ENCODE results near the gene FAM131A.
A peak's percentile ranks its signal among the peaks of the same experiment; 100 is the strongest.

The FAM131A gene

DNA sequence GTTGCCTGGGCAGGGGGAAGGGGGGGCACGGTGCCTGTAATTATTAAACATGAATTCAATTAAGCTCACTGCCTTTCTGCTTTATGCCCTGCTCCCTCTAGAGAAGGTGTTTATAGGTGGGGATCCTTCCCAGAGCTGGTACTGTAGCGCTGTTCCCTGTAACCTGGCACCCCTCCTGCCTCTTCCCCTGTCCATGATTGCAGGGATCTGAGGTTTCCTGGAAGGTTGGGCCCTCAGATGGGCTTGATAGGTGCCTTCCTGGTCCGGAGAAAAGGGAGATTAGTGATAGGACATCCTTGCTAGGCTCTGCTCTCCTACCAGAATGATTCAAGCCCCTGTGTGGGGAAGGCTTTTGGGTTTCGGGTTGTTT, 2.1 kb upstream of the FAM131A start:
- peak overlapping the region; percentile 73 for H3K27ac ChIP-seq (ENCODE audit: extremely low read depth, low read depth, low read length)
- CTCF ChIA-PET = no interaction called here

DNA sequence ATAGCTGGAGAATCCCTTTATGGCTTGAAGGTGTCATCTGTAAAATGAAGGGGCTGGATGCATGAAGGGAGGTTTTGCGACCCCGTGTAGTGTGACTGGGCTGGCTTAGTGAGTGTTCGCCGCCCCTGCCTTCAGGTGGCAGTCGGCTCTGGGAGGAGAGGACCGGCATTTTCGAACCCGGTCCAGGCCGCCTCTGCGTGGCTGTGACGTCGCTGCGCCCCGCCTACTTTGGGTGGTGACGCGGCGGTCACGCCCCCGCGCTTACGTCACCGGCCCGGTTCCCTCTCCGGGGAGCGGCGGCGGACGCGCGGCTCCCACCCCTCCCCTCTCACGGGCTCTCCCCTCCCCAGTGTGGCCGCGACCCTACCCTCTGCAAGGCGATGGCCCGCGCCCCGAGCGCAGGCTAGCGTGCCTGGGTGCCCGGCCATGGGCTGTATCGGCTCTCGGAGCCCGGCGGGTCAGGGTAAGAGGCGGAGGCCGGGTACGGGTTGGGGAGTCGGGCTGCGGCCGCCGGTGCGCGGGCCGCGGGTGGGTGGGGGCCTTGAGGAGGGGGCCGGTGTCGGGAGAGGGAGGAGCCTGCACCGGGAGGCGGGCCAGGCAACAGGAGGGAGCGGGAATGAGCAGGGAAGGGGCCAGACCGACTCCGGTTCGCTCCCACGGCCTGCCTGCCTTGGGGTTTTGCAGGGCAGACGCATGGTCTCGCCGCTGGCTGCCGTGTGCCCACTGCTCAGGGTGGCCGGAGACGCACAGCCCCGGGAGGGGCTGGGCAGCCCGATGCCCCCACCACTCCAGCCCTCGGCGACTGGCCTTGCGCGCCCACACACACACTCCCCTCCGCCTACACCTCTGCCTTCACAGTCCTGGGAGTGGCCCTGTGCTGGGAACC, 1.5 kb upstream of the FAM131A start:
- no peaks in the 10 kb centered on the region for H3K9me3 ChIP-seq (ENCODE audit: control insufficient read depth, insufficient read depth, low read depth, low read length)
- peaks cover under 1 to 57% of the 10 kb centered on the region in 2 experiments for H3K36me3 ChIP-seq (ENCODE audit: control insufficient read depth in 2 of 2, insufficient read depth in 1 of 2, low read length in 2 of 2)
- H3K4me1 ChIP-seq (ENCODE audit: control insufficient read depth, insufficient read depth, low read length) = no peaks in the 10 kb centered on the region
- peak overlapping the region; percentile 86 for H3K4me3 ChIP-seq (ENCODE audit: low read depth, low read length)
- peak overlapping the region; percentile 73 for H3K27ac ChIP-seq (ENCODE audit: extremely low read depth, low read depth, low read length)
- ChIA-PET POLR2A (interaction anchor here (0.8 to 1.2 kb wide), 2 partner anchors 16 to 20 kb away, joined by 3 to 5 read pairs; no protein-coding TSS in a partner anchor), CTCF (interaction anchor here (2.2 kb wide), 1 partner anchor 36 kb away, joined by 6 read pairs; no protein-coding TSS in a partner anchor)
- TF ChIP-seq ZNF510 (tag by site-specific recombination; IDR thresholded peaks at IDR 0.05; ENCODE audit: insufficient replicate concordance) (no peak), GLIS1 (tag by site-specific recombination; IDR thresholded peaks at IDR 0.05) (peak; percentile 30; the same call in 1 of the 2 replicates), ZNF549 (tag by site-specific recombination; IDR thresholded peaks at IDR 0.05) (no peak), RBAK (tag by site-specific recombination; IDR thresholded peaks at IDR 0.05) (no peak), WT1 (tag by site-specific recombination; IDR thresholded peaks at IDR 0.05) (no peak), SP7 (tag by site-specific recombination; IDR thresholded peaks at IDR 0.05) (peak; percentile 58), IKZF3 (tag by site-specific recombination; IDR thresholded peaks at IDR 0.05) (peak; percentile 32; the same call in 1 of the 2 replicates), ZNF76 (tag by site-specific recombination; IDR thresholded peaks at IDR 0.05; ENCODE audit: borderline replicate concordance, low read depth) (no peak), ZNF114 (tag by site-specific recombination; IDR thresholded peaks at IDR 0.05) (no peak), ZBTB48 (tag by site-specific recombination; IDR thresholded peaks at IDR 0.05) (no peak), ZNF701 (tag by site-specific recombination; IDR thresholded peaks at IDR 0.05) (no peak), ZNF311 (tag by site-specific recombination; IDR thresholded peaks at IDR 0.05; ENCODE audit: borderline replicate concordance) (no peak), ZNF660 (tag by site-specific recombination; IDR thresholded peaks at IDR 0.05) (peak; percentile 44; the same call in 1 of the 2 replicates), ZNF785 (tag by site-specific recombination; IDR thresholded peaks at IDR 0.05) (no peak), ZNF624 (tag by site-specific recombination; IDR thresholded peaks at IDR 0.05) (no peak), SCRT1 (tag by site-specific recombination; IDR thresholded peaks at IDR 0.05; ENCODE audit: borderline replicate concordance) (no peak), ZNF157 (tag by site-specific recombination; IDR thresholded peaks at IDR 0.05) (no peak), ZNF843 (tag by site-specific recombination; IDR thresholded peaks at IDR 0.05) (no peak; the same call in 1 of the 2 replicates), ZBTB7A (tag by site-specific recombination; IDR thresholded peaks at IDR 0.05; ENCODE audit: low read depth) (no peak), ZNF132 (tag by site-specific recombination; IDR thresholded peaks at IDR 0.05; ENCODE audit: borderline replicate concordance) (no peak)
- TF ChIP-seq, protein P1, sequence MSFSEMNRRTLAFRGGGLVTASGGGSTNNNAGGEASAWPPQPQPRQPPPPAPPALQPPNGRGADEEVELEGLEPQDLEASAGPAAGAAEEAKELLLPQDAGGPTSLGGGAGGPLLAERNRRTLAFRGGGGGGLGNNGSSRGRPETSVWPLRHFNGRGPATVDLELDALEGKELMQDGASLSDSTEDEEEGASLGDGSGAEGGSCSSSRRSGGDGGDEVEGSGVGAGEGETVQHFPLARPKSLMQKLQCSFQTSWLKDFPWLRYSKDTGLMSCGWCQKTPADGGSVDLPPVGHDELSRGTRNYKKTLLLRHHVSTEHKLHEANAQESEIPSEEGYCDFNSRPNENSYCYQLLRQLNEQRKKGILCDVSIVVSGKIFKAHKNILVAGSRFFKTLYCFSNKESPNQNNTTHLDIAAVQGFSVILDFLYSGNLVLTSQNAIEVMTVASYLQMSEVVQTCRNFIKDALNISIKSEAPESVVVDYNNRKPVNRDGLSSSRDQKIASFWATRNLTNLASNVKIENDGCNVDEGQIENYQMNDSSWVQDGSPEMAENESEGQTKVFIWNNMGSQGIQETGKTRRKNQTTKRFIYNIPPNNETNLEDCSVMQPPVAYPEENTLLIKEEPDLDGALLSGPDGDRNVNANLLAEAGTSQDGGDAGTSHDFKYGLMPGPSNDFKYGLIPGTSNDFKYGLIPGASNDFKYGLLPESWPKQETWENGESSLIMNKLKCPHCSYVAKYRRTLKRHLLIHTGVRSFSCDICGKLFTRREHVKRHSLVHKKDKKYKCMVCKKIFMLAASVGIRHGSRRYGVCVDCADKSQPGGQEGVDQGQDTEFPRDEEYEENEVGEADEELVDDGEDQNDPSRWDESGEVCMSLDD (tag by site-specific recombination; IDR thresholded peaks at IDR 0.05) = 0 out of 2 replicates have a peak, but pooled peaks have one; percentile 38
- TF ChIP-seq, protein P2, sequence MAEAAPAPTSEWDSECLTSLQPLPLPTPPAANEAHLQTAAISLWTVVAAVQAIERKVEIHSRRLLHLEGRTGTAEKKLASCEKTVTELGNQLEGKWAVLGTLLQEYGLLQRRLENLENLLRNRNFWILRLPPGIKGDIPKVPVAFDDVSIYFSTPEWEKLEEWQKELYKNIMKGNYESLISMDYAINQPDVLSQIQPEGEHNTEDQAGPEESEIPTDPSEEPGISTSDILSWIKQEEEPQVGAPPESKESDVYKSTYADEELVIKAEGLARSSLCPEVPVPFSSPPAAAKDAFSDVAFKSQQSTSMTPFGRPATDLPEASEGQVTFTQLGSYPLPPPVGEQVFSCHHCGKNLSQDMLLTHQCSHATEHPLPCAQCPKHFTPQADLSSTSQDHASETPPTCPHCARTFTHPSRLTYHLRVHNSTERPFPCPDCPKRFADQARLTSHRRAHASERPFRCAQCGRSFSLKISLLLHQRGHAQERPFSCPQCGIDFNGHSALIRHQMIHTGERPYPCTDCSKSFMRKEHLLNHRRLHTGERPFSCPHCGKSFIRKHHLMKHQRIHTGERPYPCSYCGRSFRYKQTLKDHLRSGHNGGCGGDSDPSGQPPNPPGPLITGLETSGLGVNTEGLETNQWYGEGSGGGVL (tag by site-specific recombination; IDR thresholded peaks at IDR 0.05) = peak; percentile 97
- TF ChIP-seq, protein P3, sequence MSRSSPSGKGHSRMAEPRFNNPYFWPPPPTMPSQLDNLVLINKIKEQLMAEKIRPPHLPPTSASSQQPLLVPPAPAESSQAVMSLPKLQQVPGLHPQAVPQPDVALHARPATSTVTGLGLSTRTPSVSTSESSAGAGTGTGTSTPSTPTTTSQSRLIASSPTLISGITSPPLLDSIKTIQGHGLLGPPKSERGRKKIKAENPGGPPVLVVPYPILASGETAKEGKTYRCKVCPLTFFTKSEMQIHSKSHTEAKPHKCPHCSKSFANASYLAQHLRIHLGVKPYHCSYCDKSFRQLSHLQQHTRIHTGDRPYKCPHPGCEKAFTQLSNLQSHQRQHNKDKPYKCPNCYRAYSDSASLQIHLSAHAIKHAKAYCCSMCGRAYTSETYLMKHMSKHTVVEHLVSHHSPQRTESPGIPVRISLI (tag by site-specific recombination; IDR thresholded peaks at IDR 0.05) = no peak

More for the DNA sequence above, 2.1 kb upstream of the FAM131A start:
- TF ChIP-seq ZNF114 (tag by site-specific recombination; IDR thresholded peaks at IDR 0.05) = no peak
- TF ChIP-seq ZBTB8A (tag by site-specific recombination; IDR thresholded peaks at IDR 0.05) = 0 out of 2 replicates have a peak, but pooled peaks have one; percentile 39
- TF ChIP-seq IKZF3 (tag by site-specific recombination; IDR thresholded peaks at IDR 0.05) = peak; percentile 90
- TF ChIP-seq ZNF341 (tag by site-specific recombination; IDR thresholded peaks at IDR 0.05; ENCODE audit: low read depth) = peak; percentile 97
- TF ChIP-seq ZBTB17 (tag by site-specific recombination; IDR thresholded peaks at IDR 0.05) = peak; percentile 96
- TF ChIP-seq, protein P4, sequence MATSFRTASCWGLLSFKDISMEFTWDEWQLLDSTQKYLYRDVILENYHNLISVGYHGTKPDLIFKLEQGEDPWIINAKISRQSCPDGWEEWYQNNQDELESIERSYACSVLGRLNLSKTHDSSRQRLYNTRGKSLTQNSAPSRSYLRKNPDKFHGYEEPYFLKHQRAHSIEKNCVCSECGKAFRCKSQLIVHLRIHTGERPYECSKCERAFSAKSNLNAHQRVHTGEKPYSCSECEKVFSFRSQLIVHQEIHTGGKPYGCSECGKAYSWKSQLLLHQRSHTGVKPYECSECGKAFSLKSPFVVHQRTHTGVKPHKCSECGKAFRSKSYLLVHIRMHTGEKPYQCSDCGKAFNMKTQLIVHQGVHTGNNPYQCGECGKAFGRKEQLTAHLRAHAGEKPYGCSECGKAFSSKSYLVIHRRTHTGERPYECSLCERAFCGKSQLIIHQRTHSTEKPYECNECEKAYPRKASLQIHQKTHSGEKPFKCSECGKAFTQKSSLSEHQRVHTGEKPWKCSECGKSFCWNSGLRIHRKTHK (tag by site-specific recombination; IDR thresholded peaks at IDR 0.05) = no peak
- TF ChIP-seq MZF1 (tag by site-specific recombination; IDR thresholded peaks at IDR 0.05; ENCODE audit: borderline replicate concordance) = peak; percentile 78
- Histone ChIP-seq H3K4me3 (ENCODE audit: low read depth, low read length) (peak overlapping the region; percentile 86), H3K4me1 (ENCODE audit: control insufficient read depth, insufficient read depth, low read length) (no peaks in the 10 kb centered on the region), H3K36me3 (ENCODE audit: control insufficient read depth in 2 of 2, insufficient read depth in 1 of 2, low read length in 2 of 2) (peaks cover 6 to 60% of the 10 kb centered on the region in 2 experiments), H3K9me3 (ENCODE audit: control insufficient read depth, insufficient read depth, low read depth, low read length) (no peaks in the 10 kb centered on the region)
- POLR2A ChIA-PET = interaction anchor here (0.8 to 1.2 kb wide), 2 partner anchors 15 to 19 kb away, joined by 3 to 5 read pairs; no protein-coding TSS in a partner anchor
